RWPE1 (cell line): ENCODE measurements around the gene TOM1L1.

ENCODE experiments used
- CTCF ChIA-PET: fragments of 350-600 bp; sonication (Branson Sonifier 250); formaldehyde crosslinking; extraction: SDS; loops from one replicate; lab custom pipeline; 2021; lab: Yijun Ruan, JAX
- POLR2A ChIA-PET: fragments of 400-600 bp; formaldehyde crosslinking; extraction: SDS; loops from one replicate; lab custom pipeline; 2020; ENCODE audit warnings: antibody characterized with exemption; ENCODE audit not compliant: low non-redundant PET; lab: Yijun Ruan, JAX
- DNase-seq: peaks from one replicate; pipeline ENCODE4 v3.0.0; 2012; ENCODE audit warnings: low spot score
- H3K27ac ChIP-seq: fragments of 450-650 bp; 2 replicates; pipeline ENCODE4 v1.5.1; 2017
- CTCF ChIP-seq: fragments of 450-650 bp; conservative IDR thresholded peaks from 2 replicates; pipeline ENCODE4 v1.5.1; 2017; ENCODE audit warnings: low read depth, mild to moderate bottlenecking

Gene TOM1L1

GRCh38 chr17:54882371-54882770 is 18.3 kb upstream of the TOM1L1 start:
- POLR2A ChIA-PET = no interaction called here
- H3K27ac ChIP-seq = no peak overlapping the region
- CTCF ChIA-PET = interaction anchor here (0.6 to 0.7 kb wide), 2 partner anchors 51 to 772 kb away, joined by 3 read pairs; no protein-coding TSS in a partner anchor
- TF ChIP-seq CTCF = no peak
- no peak for DNase-seq

GRCh38 chr17:54882950-54883349 is 17.7 kb upstream of the TOM1L1 start:
- DNase-seq = no peak
- POLR2A ChIA-PET = no interaction called here
- no peak overlapping the region for H3K27ac ChIP-seq
- TF ChIP-seq CTCF = no peak
- CTCF ChIA-PET = interaction anchor here (0.6 kb wide), 1 partner anchor 773 kb away, joined by 3 read pairs; no protein-coding TSS in a partner anchor

- TF ChIP-seq CTCF = no peak
- no peak overlapping the region for H3K27ac ChIP-seq
- POLR2A ChIA-PET = no interaction called here
- no peak for DNase-seq
- CTCF ChIA-PET = no interaction called here
Observed at GRCh38 chr17:54883939-54884338, 16.7 kb upstream of the TOM1L1 start.

GRCh38 chr17:54887787-54888186 is 12.9 kb upstream of the TOM1L1 start:
- TF ChIP-seq CTCF = no peak
- no peak for DNase-seq
- no peak overlapping the region for H3K27ac ChIP-seq
- ChIA-PET CTCF (no interaction called here), POLR2A (no interaction called here)

- ChIA-PET POLR2A (no interaction called here), CTCF (no interaction called here)
- TF ChIP-seq CTCF = no peak
- H3K27ac ChIP-seq = no peak overlapping the region
- DNase-seq = no peak
Observed at GRCh38 chr17:54888254-54888653, 12.4 kb upstream of the TOM1L1 start.

GRCh38 chr17:54888981-54889380 is 11.7 kb upstream of the TOM1L1 start:
- ChIA-PET POLR2A (no interaction called here), CTCF (interaction anchor here (0.6 kb wide), 1 partner anchor 1682 kb away, joined by 4 read pairs; no protein-coding TSS in a partner anchor)
- DNase-seq = no peak
- TF ChIP-seq CTCF = no peak
- no peak overlapping the region for H3K27ac ChIP-seq
